Hair follicle dermal papilla cell (primary cell): ENCODE data around the gene GFPT1. TPM values are rescaled to one million over a fixed set of nuclear protein-coding genes. Genes with fewer than 3 reads are reported as not detected.

ENCODE experiments used
- small RNA-seq: library from RNA; depleted of rRNA; stranded (forward); fragments of <200 nt; gene quantifications from one replicate; pipeline ENCODE3, GENCODE V24; 2012
- total RNA-seq: library from RNA; depleted of rRNA; stranded (reverse); fragments of >200 nt; gene quantifications from 2 replicates; pipeline ENCODE4 v1.2.3, GENCODE V29; 2012

GFPT1 gene
- total RNA-seq: 45.7 and 56.1 TPM in 2 replicates

GRCh38 chr2:69386789-69387734 lies at the start of gene GFPT1:
Gene GFPT1, minus strand, starts transcription at chr2:69387227. Its CDS starts 156 bp downstream, at chr2:69387071.

Small RNA genes within 50 kb of the gene (small RNA-seq; reads per million reads assigned to genes)
- gene RF00019: not detected

Other genes with a start within 250 kb of the GFPT1 start
- 23.5 and 25.4 TPM in 2 replicates for gene NFU1, start 50.2 kb upstream of the GFPT1 start, total RNA-seq